BJ (cell line): Measurements from ENCODE around the gene RAPSN. TPM values are rescaled to one million over a fixed set of nuclear protein-coding genes. Genes with fewer than 3 reads are reported as not detected.

Experiments
- CTCF ChIA-PET: fragments of 350-600 bp; formaldehyde crosslinking; extraction: SDS; loops from one replicate; lab custom pipeline; 2021; ENCODE audit warnings: antibody characterized with exemption, inconsistent platforms; lab: Yijun Ruan, JAX
- POLR2A ChIA-PET: fragments of 300-600 bp; sonication (Branson Sonifier 250); formaldehyde crosslinking; extraction: SDS; loops from one replicate; lab custom pipeline; 2021; ENCODE audit warnings: antibody characterized with exemption; lab: Charles Lee
- DNase-seq: peaks from one replicate; pipeline ENCODE4 v3.0.0-alpha.2; 2011; ENCODE audit warnings: low read depth
- H3K27me3 ChIP-seq: 2 replicates; pipeline ENCODE4 v1.6.0; 2011; ENCODE audit warnings: low read length; ENCODE audit not compliant: control insufficient read depth, insufficient read depth
- H3K36me3 ChIP-seq: 2 replicates; pipeline ENCODE4 v1.5.1; 2011; ENCODE audit warnings: low read length; ENCODE audit not compliant: control insufficient read depth, insufficient read depth
- H3K4me3 ChIP-seq: 2 replicates; pipeline ENCODE4 v1.5.1; 2011; ENCODE audit warnings: low read depth, mild to moderate bottlenecking, control low read depth, low read length
- CTCF ChIP-seq: IDR thresholded peaks from 2 replicates; pipeline ENCODE4 v1.5.1; 2011; ENCODE audit warnings: low read depth, mild to moderate bottlenecking, control low read depth, inconsistent platforms, low read length, moderate library complexity; ENCODE audit not compliant: insufficient read depth
- polyA minus RNA-seq: library from RNA; depleted of rRNA, polyadenylated mRNA; stranded (reverse); fragments of >200 nt; gene quantifications from 2 replicates; pipeline ENCODE4 v1.2.3, GENCODE V29; 2011; rRNA and poly(A)+ RNA removed
- polyA plus RNA-seq: library from polyadenylated mRNA; depleted of rRNA; stranded (reverse); fragments of >200 nt; gene quantifications from 2 replicates; pipeline ENCODE4 v1.2.3, GENCODE V29; 2011; rRNA removed

Gene RAPSN
- 0.10 and 0.12 TPM in 2 replicates for polyA plus RNA-seq
- 0.90 and 1.2 TPM in 2 replicates for polyA minus RNA-seq

GRCh38 chr11:47448566-47449427, at the start of gene RAPSN:
TSS of gene RAPSN (minus strand) at chr11:47449136. CDS start at chr11:47448964, 172 bp downstream.
- Histone ChIP-seq H3K4me3 (no peak within 1 kb of the TSS), H3K27me3 (no peaks in the 10 kb centered on the region), H3K36me3 (peaks cover 1% of the 10 kb centered on the region; the same call in 1 of the 2 replicates)
- DNase-seq, result no peak
- ChIA-PET POLR2A (interaction anchor here (0.6 kb wide), 1 partner anchor 178 kb away, joined by 4 read pairs; no protein-coding TSS in a partner anchor), CTCF (interaction anchor here (1.8 to 2.7 kb wide), 2 partner anchors 37 to 75 kb away, joined by 4 to 10 read pairs; no protein-coding TSS in a partner anchor)
- TF ChIP-seq CTCF, result no peak

GRCh38 chr11:47498149-47498548, 49.2 kb upstream of the RAPSN start:
- DNase-seq, result no peak
- no peaks in the 10 kb centered on the region for H3K27me3 ChIP-seq
- ChIA-PET CTCF (interaction anchor here (0.9 to 1.3 kb wide), 2 partner anchors 19 to 26 kb away, joined by 3 read pairs; no protein-coding TSS in a partner anchor), POLR2A (no interaction called here)
- no peak overlapping the region for H3K4me3 ChIP-seq
- no peaks in the 10 kb centered on the region for H3K36me3 ChIP-seq
- no peak for TF ChIP-seq CTCF

GRCh38 chr11:47496808-47497207, 47.9 kb upstream of the RAPSN start:
- Histone ChIP-seq H3K27me3 (no peaks in the 10 kb centered on the region), H3K4me3 (no peak overlapping the region), H3K36me3 (no peaks in the 10 kb centered on the region)
- DNase-seq, result no peak
- TF ChIP-seq CTCF, result no peak
- ChIA-PET POLR2A (no interaction called here), CTCF (interaction anchor here (1.1 kb wide), 1 partner anchor 23 kb away, joined by 3 read pairs; no protein-coding TSS in a partner anchor)

GRCh38 chr11:47495856-47496217, 46.9 kb upstream of the RAPSN start:
- Histone ChIP-seq H3K27me3 (no peaks in the 10 kb centered on the region), H3K36me3 (no peaks in the 10 kb centered on the region), H3K4me3 (no peak overlapping the region)
- no peak for DNase-seq
- TF ChIP-seq CTCF, result no peak
- POLR2A ChIA-PET, result interaction anchor here (0.7 kb wide), 1 partner anchor 111 kb away, joined by 3 read pairs; no protein-coding TSS in a partner anchor
- CTCF ChIA-PET, result interaction anchor here (1.1 kb wide), 1 partner anchor 24 kb away, joined by 3 read pairs; no protein-coding TSS in a partner anchor
